ENCODE results near the gene COLQ.

Gene COLQ

DNA sequence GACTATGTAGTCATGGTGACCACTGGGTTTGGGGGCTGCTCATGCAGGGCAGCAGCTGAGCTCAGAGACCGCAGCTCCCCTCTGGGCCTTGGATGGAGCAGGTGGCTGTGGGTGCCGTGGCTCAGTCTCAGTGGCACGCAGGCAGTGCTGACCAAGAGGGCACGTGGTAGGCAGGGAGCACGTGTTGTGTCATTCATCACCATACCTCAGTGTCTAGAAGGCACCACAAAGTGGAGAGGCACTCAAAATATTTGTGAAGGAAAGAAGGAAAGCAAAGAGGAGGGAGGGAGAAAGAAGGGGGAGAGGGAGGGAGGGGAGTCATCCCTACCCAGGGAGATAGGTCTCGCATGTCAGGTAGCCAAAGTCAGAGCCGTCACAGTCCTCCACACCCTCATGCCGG lies 68.0 kb downstream of the COLQ start:
- Histone ChIP-seq H3K4me3 (no peak overlapping the region), H3K27ac (no peak overlapping the region)
- DNase-seq (ENCODE audit: low spot score), result no peak
- TF ChIP-seq, protein P1, sequence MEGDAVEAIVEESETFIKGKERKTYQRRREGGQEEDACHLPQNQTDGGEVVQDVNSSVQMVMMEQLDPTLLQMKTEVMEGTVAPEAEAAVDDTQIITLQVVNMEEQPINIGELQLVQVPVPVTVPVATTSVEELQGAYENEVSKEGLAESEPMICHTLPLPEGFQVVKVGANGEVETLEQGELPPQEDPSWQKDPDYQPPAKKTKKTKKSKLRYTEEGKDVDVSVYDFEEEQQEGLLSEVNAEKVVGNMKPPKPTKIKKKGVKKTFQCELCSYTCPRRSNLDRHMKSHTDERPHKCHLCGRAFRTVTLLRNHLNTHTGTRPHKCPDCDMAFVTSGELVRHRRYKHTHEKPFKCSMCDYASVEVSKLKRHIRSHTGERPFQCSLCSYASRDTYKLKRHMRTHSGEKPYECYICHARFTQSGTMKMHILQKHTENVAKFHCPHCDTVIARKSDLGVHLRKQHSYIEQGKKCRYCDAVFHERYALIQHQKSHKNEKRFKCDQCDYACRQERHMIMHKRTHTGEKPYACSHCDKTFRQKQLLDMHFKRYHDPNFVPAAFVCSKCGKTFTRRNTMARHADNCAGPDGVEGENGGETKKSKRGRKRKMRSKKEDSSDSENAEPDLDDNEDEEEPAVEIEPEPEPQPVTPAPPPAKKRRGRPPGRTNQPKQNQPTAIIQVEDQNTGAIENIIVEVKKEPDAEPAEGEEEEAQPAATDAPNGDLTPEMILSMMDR (IDR thresholded peaks at IDR 0.05), result no peak

DNA sequence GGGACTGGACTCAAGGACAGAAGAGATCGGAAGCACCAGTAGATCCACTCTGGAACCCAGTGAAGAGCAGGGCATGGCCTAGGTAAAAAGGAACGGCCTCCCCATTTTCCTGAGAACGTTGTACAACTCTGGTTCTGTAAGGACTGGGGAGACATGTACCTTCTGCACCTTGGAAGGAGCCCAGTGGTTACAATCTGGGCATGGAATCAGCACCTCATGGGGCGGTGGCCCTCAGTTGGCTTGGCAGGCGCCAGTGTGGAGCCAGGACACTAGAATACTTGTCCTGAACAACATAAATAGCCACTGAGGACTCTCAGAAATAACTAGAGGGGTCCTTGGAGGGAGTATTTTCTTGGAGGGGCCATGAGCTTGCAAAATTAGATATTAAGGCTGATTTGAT lies 68.5 kb downstream of the COLQ start:
- TF ChIP-seq, protein P1 (IDR thresholded peaks at IDR 0.05), result no peak
- Histone ChIP-seq H3K4me3 (no peak overlapping the region), H3K27ac (no peak overlapping the region)
- no peak for DNase-seq (ENCODE audit: low spot score)

DNA sequence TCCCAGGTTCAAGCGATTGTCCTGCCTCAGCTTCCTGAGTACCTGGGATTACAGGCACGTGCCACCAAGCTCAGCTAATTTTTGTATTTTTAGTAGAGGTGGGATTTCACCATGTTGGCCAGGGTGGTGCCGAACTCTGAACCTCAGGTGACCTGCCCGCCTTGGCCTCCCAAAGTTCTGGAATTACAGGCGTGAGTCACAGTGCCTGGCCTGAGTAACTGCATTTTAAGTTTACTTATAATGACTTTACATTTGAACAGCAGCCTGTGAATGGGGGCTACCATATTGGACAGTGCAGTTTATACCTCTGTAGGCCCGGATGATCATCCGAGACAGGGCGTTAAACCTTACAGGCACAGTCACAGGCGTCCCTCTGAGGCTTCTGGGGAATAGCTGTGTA lies 69.3 kb downstream of the COLQ start:
- H3K27ac ChIP-seq, result no peak overlapping the region
- no peak overlapping the region for H3K4me3 ChIP-seq
- TF ChIP-seq, protein P1 (IDR thresholded peaks at IDR 0.05), result no peak
- DNase-seq (ENCODE audit: low spot score), result no peak

DNA sequence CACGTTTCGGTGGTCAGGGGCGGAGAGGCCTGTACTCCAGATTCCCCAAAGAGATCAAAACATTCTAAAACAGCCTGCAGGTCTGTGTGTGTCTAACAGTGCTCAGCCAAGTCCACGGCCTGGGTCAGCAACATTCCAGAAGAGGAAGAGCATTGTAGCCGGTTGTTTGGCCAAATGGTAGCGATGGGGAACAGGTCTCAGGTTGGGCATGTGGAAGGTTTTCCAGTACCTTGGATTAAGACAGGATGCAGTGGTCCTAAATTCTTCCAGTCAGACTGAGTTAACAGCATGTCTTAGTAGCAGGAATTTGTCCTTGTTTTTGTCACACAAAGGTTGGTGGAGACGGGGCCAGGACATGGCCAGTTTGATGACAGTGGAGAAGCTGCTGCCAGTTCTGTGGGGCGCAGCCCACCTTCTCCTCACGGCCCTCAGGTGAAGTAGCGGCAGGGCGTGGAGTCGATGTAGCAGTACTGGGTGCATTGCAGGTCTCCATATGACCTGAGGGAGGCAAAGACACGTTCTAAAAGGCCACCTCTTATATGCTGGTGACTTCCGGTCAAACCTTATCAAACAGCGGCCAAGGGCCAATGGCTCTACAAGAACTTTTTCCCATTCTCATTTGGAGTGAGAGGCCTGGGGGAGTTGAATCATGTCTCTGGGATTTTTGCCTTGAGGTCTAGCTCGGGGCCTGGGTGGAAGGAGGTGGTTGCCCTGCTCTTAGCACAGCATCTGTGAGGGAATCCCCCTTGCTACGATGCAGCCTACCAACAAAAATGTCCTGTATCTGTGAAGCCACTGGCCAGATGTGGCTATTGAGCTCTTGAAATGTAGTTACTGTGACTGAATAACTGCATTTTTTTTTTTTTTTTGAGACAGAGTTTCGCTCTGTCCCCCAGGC lies 70.0 kb downstream of the COLQ start:
- TF ChIP-seq, protein P1 (IDR thresholded peaks at IDR 0.05), result no peak
- DNase-seq (ENCODE audit: low spot score), result no peak
- Histone ChIP-seq H3K4me3 (no peak overlapping the region), H3K27ac (no peak overlapping the region)

DNA sequence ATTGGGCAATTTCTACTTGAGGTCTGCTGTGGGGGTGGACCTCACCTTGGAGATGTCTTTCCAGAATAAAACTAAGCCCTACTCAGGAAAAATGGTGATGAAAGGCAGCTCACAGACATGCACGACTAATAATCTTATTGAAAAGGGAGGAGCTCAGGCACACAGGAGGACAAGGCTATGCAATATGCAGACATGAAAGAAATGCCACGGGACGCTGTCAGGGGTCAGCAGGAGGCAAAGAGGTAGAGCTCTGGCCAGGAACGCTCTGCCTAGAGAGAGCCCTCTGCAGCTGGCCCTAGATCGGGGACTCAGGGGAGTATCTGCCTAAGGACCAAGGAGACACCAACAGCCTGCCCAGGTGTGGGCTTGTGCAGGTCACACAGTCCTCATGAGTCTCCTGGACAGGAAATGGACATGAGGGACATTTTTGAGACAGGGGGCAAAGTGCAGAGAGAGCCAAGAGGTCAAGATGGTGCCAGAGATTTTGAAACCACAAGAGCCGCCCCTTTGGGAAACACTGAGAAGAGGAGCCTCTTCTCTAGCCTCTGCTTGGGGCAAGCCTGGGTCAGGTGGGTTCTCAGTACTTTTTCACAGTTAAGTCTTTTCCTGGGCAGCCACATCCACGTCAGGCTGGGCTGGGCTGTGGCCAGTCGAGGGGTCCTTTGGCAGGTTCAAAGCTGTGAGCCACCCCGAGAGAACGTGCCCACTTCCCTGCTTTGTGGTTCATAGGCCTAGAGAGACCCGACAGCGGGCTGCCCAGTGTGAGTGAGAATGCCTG lies 70.9 kb downstream of the COLQ start:
- TF ChIP-seq, protein P1 (IDR thresholded peaks at IDR 0.05), result no peak
- Histone ChIP-seq H3K27ac (no peak overlapping the region), H3K4me3 (no peak overlapping the region)
- DNase-seq (ENCODE audit: low spot score), result no peak

DNA sequence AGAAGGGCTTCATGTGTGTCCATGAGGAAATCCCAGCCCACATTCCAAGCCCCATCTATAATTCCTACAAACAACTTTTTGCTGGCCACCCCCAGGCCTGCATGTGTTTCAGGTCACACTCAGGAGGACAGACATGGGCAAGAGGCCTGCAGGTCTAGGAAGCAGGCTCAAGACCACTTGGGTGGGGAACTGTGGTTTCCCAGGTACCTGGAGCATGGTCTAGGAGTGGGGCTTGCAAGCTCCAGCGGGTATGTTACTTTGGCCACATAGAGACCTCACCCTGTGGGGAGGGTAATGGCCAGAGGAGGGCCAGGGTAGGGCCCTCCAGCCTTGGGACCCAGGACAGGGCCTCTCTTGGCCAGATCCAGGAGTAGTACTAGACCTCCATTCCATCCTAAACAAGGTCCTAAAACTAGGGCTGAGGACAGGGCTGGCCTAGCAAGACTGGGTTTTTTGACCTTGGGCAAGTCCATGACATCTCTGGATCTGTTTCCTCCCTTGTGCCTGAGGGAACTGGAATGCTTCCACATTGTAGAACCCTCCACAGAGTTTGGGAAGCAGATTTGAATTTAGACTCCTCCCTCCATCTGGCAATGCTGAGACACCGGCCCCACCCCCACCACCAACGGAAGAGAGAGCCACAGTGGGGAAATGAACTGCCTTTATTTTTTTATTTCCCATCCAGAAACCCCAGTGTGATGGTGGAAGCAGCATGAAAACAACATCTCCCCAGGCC lies 71.8 kb downstream of the COLQ start:
- TF ChIP-seq, protein P1 (IDR thresholded peaks at IDR 0.05), result no peak
- no peak for DNase-seq (ENCODE audit: low spot score)
- Histone ChIP-seq H3K27ac (no peak overlapping the region), H3K4me3 (no peak overlapping the region)

All from coronary artery (tissue), 2 donors.